Activated CD4-positive, alpha-beta T cell treated with anti-CD3 and anti-CD28 coated beads, Interleukin-2, amount 50 U/mL, for 24 hours (primary cell): Measurements from ENCODE around the gene PRDM7.
"Not testable (repeated sequence)": the region's sequence is repeated elsewhere in the genome, so short reads cannot be mapped to it uniquely, and the experiment has no call there.

ENCODE experiments used
- DNase-seq, 2 donors: peaks; one replicate each; pipeline ENCODE4 v3.0.0-alpha.2; 2020; ENCODE audit warnings: low read depth in 1 of 2, low spot score in 1 of 2

The PRDM7 gene

GRCh38 chr16:90072442-90073105, 4.6 kb downstream of the PRDM7 start:
- no peak for DNase-seq

- DNase-seq, result no peak
Measured at GRCh38 chr16:90070440-90070839, 6.7 kb downstream of the PRDM7 start.

- no peak for DNase-seq
Measured at GRCh38 chr16:90061437-90061836, 15.7 kb downstream of the PRDM7 start.

GRCh38 chr16:90057738-90058173, 19.4 kb downstream of the PRDM7 start:
- no peak for DNase-seq

GRCh38 chr16:90056521-90056920, 20.6 kb downstream of the PRDM7 start:
- not testable (repeated sequence) for DNase-seq

GRCh38 chr16:90055371-90055770, 21.8 kb downstream of the PRDM7 start:
- no peak for DNase-seq

GRCh38 chr16:90054554-90054953, 22.6 kb downstream of the PRDM7 start:
- no peak for DNase-seq

GRCh38 chr16:90053902-90054500, 23.1 kb downstream of the PRDM7 start:
- no peak for DNase-seq

GRCh38 chr16:90050969-90051368, 26.2 kb downstream of the PRDM7 start:
- no peak for DNase-seq

- DNase-seq, result no peak
Measured at GRCh38 chr16:90048737-90049330, 28.3 kb downstream of the PRDM7 start.

GRCh38 chr16:90048347-90048722, 28.8 kb downstream of the PRDM7 start:
- DNase-seq, result no peak

GRCh38 chr16:90047714-90048346, 29.3 kb downstream of the PRDM7 start:
- DNase-seq, result no peak

GRCh38 chr16:90046971-90047713, 30.0 kb downstream of the PRDM7 start:
- no peak for DNase-seq

- no peak for DNase-seq
Measured at GRCh38 chr16:90046122-90046970, 30.8 kb downstream of the PRDM7 start.

GRCh38 chr16:90044111-90044551, 33.0 kb downstream of the PRDM7 start:
- no peak for DNase-seq

- no peak for DNase-seq
Measured at GRCh38 chr16:90043526-90043925, 33.6 kb downstream of the PRDM7 start.

- no peak for DNase-seq
Measured at GRCh38 chr16:90042946-90043514, 34.1 kb downstream of the PRDM7 start.

- DNase-seq, result no peak
Measured at GRCh38 chr16:90041896-90042473, 35.1 kb downstream of the PRDM7 start.

GRCh38 chr16:90040152-90041023, 36.7 kb downstream of the PRDM7 start:
- no peak for DNase-seq
